HG03469 (cell line): ENCODE data around the gene GHSR.

Experiments used
- ATAC-seq: cut with Tn5 transposase; IDR thresholded peaks from one replicate; pipeline ENCODE4 v1.9.1; 2021; ENCODE audit warnings: mild to moderate bottlenecking, moderate library complexity, moderate number of reproducible peaks; ENCODE audit not compliant: unreplicated experiment

GHSR gene

GRCh38 chr3:172438186-172438585 is 10.1 kb downstream of the GHSR start:
- no peak for ATAC-seq

GRCh38 chr3:172437713-172438112 is 10.5 kb downstream of the GHSR start:
- no peak for ATAC-seq

GRCh38 chr3:172415323-172415722 is 32.9 kb downstream of the GHSR start:
- ATAC-seq = no peak

- ATAC-seq = no peak
Measured at GRCh38 chr3:172411478-172411947, 36.7 kb downstream of the GHSR start.

GRCh38 chr3:172410702-172411477 is 37.4 kb downstream of the GHSR start:
- ATAC-seq = no peak

- no peak for ATAC-seq
Measured at GRCh38 chr3:172407872-172408271, 40.4 kb downstream of the GHSR start.

GRCh38 chr3:172405914-172406313 is 42.3 kb downstream of the GHSR start:
- no peak for ATAC-seq

GRCh38 chr3:172404237-172404962 is 43.9 kb downstream of the GHSR start:
- ATAC-seq = no peak

GRCh38 chr3:172402892-172403643 is 45.2 kb downstream of the GHSR start:
- ATAC-seq = no peak

GRCh38 chr3:172402090-172402489 is 46.2 kb downstream of the GHSR start:
- ATAC-seq = no peak

GRCh38 chr3:172398484-172398883 is 49.8 kb downstream of the GHSR start:
- no peak for ATAC-seq

GRCh38 chr3:172397716-172398405 is 50.4 kb downstream of the GHSR start:
- no peak for ATAC-seq

- no peak for ATAC-seq
Measured at GRCh38 chr3:172396400-172396799, 51.9 kb downstream of the GHSR start.

- ATAC-seq = no peak
Measured at GRCh38 chr3:172394692-172395091, 53.6 kb downstream of the GHSR start.
